UCSD-AML1 (cell line): ENCODE data around the gene TXNRD3.

Experiments used
- DNase-seq: peaks from one replicate; lab custom pipeline; 2025; ENCODE audit not compliant: unreplicated experiment; lab: John Stamatoyannopoulos, UW

TXNRD3 gene

DNA sequence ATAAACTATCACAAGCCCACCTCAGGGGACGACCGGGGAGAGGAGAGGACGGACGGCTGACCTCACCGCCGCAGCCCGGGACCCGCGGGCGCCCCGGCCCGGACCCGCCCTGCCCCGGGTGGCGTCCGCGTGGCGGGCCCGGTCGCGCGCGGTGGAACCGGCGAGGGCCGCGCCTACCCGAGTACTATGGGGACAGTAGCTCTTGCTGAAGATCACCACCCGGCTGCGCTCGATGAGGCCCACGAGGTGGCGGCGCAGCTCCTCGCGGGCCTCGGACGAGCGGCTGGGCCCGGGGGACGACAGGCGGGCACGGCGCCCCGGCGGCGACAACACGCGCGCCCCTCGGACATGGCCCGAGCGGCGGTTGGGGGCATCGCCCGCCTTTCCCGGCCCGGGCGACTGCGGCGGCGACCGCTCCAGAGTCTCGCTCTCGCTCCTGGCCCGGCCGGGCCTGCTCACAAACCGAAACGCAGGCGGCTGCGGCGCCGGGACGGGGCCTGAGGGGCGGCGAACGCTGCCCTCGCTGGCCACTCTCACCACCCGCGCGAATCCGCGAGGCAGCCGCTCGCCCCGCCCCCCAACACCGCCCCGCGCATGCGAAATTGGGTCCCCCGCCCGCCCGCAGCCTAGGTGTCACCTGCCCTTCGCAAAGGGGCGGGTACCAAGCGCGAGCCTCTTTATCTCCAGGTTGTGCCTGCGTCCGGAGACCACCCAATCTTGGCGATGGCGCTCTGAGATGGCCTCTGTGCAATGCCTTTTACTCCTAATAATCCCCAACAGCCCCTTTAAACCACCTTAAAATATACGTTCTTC is at the start of gene TXNRD3:
Gene TXNRD3, minus strand, starts transcription at position 554 of the 813 bp plus-strand sequence.
- DNase-seq: no peak

DNA sequence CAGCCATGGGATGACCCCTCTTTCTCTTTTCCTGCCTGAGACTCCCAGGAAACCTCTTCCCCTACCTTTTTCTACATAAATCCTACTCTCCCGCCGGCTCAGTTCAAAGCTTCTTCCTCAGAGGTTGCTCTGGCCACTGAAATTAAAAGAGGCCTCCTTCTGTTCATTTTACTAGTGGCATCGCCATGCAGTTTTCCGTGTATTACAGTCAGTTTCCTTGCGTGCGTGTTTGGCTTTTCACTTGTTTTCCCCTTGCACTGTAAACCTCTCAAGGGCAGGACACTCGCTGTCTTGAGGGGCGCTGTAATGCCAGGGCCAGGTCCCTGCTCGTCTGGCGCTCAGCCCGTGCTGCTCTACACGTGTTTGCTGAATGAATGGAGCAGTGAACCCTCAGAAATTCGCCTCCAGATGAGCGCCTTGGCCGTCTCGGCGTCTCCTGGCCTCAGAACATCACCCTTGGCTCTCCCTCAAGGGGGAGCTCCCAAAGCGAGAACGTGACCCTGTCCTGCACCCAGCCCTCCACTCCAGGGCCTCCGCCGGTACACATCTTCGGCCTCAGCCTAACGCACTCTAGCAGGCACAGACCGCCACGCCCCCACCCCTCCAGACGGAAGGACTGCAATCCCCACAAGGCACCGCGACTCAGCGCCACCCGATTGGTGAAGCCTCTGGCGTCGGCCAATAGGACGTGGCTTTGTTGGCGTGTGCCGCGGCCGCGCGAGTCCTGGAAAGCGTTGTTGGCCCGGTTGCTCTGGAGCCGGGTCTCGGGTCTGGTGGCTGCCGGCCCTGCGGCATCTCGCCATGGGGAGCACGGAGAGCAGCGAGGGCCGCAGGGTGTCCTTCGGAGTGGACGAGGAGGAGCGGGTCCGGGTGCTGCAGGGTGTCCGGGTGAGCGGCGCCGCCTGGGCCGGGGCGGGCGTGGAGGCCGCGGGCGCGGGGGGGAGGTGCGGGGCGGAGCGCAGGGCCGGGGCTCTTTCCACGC is 48.9 kb upstream of the TXNRD3 start, which contains the start of gene CHCHD6:
Gene CHCHD6, plus strand, starts transcription at position 729 of the 982 bp plus-strand sequence. Its CDS starts 73 bp downstream, at position 802.
- peak; percentile 98 for DNase-seq

GRCh38 chr3:126699011-126699410 is 44.1 kb upstream of the TXNRD3 start:
- no peak for DNase-seq

DNA sequence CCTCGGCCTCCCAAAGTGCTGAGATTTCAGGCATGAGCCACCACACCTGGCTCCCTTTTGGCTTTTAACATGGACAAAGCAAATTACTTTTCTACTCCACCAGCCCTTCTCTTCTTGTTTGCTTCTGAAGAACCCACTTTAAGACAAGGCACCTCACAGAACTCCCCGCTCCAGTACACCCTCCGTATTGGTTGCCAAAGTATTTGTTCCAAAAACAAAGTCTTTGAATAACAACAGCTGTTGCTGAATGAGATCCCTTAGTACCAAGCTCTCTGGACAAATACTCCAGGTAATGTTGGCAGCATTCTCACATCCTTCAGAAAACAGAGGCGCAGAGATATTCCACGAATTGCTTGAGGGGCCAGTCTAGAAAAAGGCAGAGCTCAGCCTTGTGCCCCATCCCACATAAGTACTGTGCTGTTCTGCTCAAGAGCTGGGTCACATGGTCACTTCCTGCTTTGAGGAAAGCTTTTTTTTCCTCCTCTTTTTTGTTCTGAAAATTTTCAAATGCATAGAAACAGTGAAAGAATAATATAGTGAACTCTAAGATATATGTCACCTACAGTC is 41.9 kb upstream of the TXNRD3 start:
- DNase-seq: no peak

DNA sequence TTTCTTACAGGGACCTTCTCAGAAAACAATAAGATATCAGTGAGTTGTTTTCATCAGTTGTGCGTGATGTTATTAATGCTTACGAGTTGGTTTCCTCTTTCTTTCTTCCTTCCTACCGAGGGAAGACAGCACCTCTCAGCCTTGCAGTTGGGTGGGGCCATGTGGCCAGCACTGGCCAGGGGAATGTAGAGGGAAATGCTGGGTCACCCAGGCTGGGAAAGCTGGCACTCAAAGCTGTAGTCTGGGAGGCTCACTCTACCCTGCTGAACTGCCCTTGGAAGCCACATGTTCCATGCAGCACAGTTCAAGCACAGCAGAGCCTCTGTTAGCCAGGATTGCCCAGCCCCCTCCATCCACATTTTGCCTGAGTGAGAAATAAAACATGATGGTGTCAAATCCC is 39.0 kb upstream of the TXNRD3 start:
- no peak for DNase-seq

DNA sequence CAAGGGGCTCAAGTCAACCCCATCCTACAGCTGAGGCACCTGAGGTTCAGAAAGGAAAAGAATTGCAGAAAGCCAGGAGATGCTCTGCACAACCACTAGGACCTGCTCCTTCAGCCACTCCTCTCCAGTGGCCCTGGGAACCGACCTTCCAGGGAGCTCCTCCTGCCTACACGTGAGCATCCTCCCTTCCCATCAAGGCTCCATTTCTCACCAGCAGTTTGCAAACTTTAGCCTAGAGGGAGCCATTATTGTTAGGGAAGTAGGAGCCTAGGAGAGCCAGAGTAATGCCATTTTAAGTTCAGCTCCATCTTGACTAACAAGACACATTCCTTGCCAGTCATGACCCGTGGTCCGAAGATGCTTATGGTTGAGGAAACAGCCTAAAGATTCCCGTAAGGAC is 37.9 kb upstream of the TXNRD3 start:
- no peak for DNase-seq

DNA sequence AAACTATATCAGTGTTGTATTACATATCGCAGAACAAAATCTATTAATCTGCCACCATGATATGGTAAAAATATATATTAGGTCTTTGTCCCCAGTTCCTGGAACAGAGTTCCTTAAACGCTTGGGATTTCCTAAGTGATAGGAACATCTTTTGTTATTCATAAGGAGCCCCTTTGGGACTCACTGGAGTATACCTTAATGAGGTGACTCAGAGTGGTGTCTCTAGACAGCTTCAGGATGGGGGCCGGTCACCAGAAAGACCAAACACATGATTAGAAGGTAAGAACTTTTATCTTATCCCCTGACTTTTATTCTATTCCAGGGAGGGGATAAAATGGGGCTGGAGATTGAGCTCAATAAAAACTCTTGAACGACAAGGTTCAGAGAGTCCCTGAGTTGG is 36.8 kb upstream of the TXNRD3 start:
- no peak for DNase-seq

- DNase-seq: no peak
Observed at GRCh38 chr3:126685493-126685892, 30.6 kb upstream of the TXNRD3 start.

- no peak for DNase-seq
Observed at GRCh38 chr3:126685021-126685420, 30.1 kb upstream of the TXNRD3 start.

DNA sequence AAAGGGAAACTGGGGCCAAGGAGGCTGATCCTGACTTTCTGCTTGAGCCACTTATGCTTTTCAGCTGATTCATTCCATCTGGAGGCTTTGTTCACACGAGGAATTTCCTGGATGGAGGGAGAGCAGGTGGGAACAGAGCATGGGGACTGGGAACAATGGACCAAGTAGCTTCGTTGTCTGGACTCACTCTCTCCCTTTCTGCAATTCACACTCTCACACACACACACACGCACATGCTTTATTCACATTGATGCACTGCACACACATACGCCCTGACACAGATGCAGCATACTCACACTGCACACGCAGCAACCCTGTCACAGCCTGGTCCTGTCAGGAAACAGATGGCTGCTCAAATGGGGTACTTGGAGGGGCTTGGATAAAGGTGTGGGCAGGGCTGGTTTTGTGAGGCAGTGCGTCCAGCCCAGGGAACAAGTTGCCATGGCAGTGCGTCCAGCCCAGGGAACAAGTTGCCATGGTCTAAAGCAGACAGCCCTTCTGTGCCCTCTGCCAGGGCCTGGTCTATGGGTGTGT is 29.4 kb upstream of the TXNRD3 start:
- no peak for DNase-seq

DNA sequence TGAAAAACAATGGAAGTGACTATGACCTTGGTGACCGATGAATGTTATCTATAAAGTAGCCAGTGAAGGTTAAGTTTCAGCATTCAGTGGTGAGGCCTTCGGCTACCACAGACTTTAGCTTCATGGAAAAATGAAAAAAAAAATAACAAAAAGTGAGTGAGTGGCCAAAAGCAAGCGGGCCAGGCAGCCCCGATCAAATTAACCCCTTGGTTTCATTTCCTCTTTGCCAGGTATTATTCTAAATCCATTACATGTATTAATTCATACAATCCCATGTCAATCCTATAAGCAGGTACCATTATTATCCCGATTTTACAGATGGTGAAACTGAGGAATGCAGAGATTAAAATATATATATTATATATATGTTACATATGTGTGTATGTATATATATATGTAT is 28.1 kb upstream of the TXNRD3 start:
- DNase-seq: no peak

- no peak for DNase-seq
Observed at GRCh38 chr3:126682009-126682408, 27.1 kb upstream of the TXNRD3 start.

DNA sequence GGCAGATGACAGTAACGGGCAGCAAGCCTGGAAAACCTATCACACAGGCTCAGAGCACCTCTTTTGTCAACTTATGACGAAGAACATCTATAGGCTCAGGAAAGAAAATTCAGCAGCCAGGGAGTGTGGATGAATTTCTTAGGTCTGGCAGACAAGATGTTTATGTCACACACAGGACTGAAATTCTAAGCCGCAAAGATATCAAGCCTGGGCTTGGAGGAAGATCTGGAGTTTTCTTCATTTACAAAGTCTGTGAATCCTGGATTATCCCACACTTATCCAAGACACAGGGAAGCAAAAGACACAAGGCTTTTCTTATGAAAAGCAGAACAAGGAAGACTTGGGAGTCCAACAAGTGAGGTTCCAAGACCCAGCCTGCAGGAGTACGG is 25.7 kb upstream of the TXNRD3 start:
- DNase-seq: no peak

- no peak for DNase-seq
Observed at GRCh38 chr3:126679831-126680666, 25.1 kb upstream of the TXNRD3 start.

- DNase-seq: peak; percentile 76
Observed at GRCh38 chr3:126679318-126679751, 24.4 kb upstream of the TXNRD3 start.

DNA sequence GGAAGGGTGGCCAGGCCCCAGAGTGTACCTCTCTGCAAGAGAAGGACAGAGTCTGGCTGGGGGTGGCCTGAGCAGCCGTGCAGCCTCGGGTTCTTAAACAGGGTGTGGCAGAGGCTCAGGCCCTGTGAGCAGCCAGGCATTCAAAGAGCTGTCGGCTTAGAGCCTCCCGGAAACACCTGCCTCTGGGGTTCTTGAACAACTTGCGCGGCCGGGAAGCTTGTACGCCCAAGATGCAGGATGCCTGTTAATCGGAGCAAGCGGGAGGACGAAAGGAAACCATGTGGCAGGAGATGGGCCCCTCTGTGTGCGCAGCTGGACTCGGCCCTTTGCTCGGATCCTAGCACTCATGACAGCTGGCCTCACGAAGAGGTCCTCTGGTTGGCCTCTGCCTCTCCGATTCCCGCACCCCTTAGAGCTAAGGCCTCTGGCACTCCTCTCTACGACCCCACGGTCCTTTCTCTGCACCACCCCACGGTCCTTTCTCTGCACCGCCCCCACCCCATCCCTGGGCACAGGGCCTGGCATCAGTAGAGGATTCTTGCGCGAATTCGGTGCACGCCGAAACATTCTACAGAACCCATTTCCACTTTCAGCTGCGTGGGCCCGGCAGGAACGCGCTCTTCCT is 23.9 kb upstream of the TXNRD3 start:
- DNase-seq: peak; percentile 48

- DNase-seq: no peak
Observed at GRCh38 chr3:126677862-126678503, 23.1 kb upstream of the TXNRD3 start.

DNA sequence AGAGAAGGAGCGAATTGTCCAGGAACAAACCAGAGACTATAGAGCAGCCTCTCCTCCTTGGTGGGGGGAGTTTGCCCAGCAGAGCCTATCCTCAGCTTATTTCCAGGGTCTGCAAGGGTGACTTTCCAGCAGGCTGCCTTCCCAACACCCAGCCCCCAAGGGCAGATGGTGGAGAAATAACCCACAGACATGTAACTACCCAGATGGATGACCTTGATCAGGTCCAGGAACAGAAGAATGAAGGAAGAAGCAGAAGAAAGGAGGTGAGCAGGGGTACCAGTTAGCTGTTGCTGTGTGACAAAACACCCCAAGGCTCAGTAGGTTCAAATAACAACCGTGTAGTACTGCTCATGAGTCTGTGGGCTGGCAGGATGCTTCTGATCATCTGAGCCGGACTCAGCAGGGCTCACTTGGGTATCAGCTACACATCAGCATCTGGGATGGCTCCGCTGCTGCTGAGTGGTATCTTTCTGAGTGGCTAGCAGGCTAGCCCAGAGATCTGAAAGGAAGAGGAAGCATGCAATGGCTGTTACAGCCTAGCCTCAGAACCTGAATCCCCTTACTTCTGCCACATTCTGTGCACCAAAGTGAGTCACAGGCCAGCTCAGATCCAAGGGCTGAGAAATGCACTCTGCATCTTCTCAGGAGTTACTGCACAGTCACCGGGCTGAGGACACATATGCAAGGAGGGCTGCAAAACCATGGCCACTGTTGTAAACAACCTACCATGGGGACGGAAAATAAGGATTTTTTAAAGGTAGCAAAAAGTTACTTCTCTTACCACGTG is 22.2 kb upstream of the TXNRD3 start:
- no peak for DNase-seq

DNA sequence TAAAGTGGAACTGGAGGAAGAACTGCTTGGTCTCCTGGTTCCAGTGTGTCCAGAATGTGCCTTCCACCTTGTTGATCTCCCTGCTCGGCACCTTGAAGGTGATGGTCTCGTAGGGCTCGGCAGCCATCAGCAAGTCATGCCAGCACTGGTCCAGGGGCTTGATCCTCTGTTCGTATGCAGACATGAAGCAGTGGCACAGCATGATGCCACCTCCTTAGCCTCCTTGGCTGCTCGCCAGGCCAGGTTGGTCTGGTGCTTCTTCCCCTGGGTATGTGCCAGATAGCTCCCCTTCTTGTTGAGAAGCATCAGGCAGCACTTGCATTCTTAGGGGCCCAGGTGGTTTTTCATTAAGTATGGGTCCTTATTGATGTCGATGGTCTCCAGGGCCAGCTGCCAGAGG is 17.8 kb upstream of the TXNRD3 start:
- DNase-seq: no peak
